Adrenal gland (tissue), 12 donors: Measurements from ENCODE around the gene XPO4. TPM values are rescaled to one million over a fixed set of nuclear protein-coding genes. Genes with fewer than 3 reads are reported as not detected.

ENCODE experiments used
- DNase-seq, 7 donors: peaks; one replicate each; pipeline ENCODE4 v3.0.0-alpha.2; 2019 to 2020
- H3K27ac ChIP-seq, 5 donors: fragments of 200-600 bp; sonication (generic) in 4 of 5; 1 replicate in 3 of 5; 2 replicates in 2 of 5; pipeline versions ENCODE4 v1.5.1 to v1.8.0; 2016 to 2020; ENCODE audit warnings: mild to moderate bottlenecking in 1 of 5
- H3K27me3 ChIP-seq: fragments of 200-600 bp; 2 replicates; pipeline ENCODE4 v1.8.0; 2021
- H3K36me3 ChIP-seq, 2 donors: fragments of 200-600 bp; replicated peaks in 1 of 2; 1 replicate in 1 of 2; 2 replicates in 1 of 2; pipeline versions ENCODE4 v1.5.1 to v1.8.0; 2018 to 2022
- H3K4me1 ChIP-seq, 2 donors: fragments of 200-600 bp; replicated peaks in 1 of 2; 1 replicate in 1 of 2; 2 replicates in 1 of 2; pipeline versions ENCODE4 v1.5.1 to v1.8.0; 2018 to 2021
- H3K4me3 ChIP-seq, 4 donors: fragments of 200-600 bp; sonication (generic) in 3 of 4; one replicate each; pipeline ENCODE4 v1.5.1; 2016 to 2018
- H3K9me3 ChIP-seq, 3 donors: fragments of 200-600 bp; sonication (generic) in 1 of 3; replicated peaks in 1 of 3; 1 replicate in 2 of 3; 2 replicates in 1 of 3; pipeline versions ENCODE4 v1.5.1 to v1.8.0; 2016 to 2021
- POLR2A ChIP-seq, 2 donors: fragments of 450-650 bp; IDR thresholded peaks; one replicate each; pipeline ENCODE4 v1.6.1; 2017; ENCODE audit warnings: antibody characterized with exemption in 2 of 2, mild to moderate bottlenecking in 2 of 2, moderate library complexity in 1 of 2
- WGBS, 4 donors: extraction: QIAGEN DNeasy Blood & Tissue Kit in 2 of 4; methylation state at CpG; one replicate each; pipeline versions ENCODE4 v1.1.5 to v1.1.7; 2013 to 2017; 5-methylcytosine and 5-hydroxymethylcytosine counted together
- intact Hi-C, 2 donors: fragments of 100-400 bp; cut with DNase I; formaldehyde crosslinking; loops; one replicate each; pipeline versions ENCODE4 v1.14.1 to v1.15.0; 2022 to 2023
- polyA plus RNA-seq, 3 donors: library from polyadenylated mRNA; stranded (reverse); fragments of 200-250 nt in 2 of 3; fragments of 350-450 nt in 1 of 3; fragmentation: Illumina TruSeq in 1 of 3; extraction: RNeasy Lipid Tissue Mini Kit (QIAGEN cat#74804) in 1 of 3; gene quantifications; one replicate each; pipeline ENCODE4 v1.2.3, GENCODE V29; 2013 to 2014
- total RNA-seq, 9 donors: library from RNA; depleted of rRNA in 4 of 9; stranded (reverse); fragments of >200 nt in 4 of 9; fragments of 120-200 nt in 1 of 9; fragmentation: NEBNext Ultra II Directional in 1 of 9; extraction: Animal tissue kit (Norgen Biotek cat#: 25700) in 1 of 9; gene quantifications; one replicate each; pipeline versions ENCODE4 v1.1.0 to v1.2.4, GENCODE V29; 2013 to 2023
- TF ChIP-seq, protein P1 (sequence below), 6 experiments: fragments of 450-650 bp in 4 of 6; fragments of 200-600 bp in 2 of 6; sonication (generic) in 1 of 6; IDR thresholded peaks; 1 replicate in 5 of 6; 2 replicates in 1 of 6; pipeline versions ENCODE4 v1.5.1 to v1.8.0; 2016 to 2021; ENCODE audit warnings: antibody characterized with exemption in 6 of 6, mild to moderate bottlenecking in 2 of 6, moderate library complexity in 1 of 6
- donor health status: healthy with polysubstance abuse.
- donor health status: Bipolar disorder and iron deficiency.
- donor health status: DM: yes; HTN: yes; CAD: no.
- donor health status: DM: no; HTN: no; CAD: no.
- donor health status: DM: no; HTN: no; CAD: no.
- donor health status: DM: yes; HTN: yes; CAD: no.

Gene XPO4
- total and polyA plus RNA-seq, 12 donors = 1.9 to 20.3 (median 11.5) TPM

GRCh38 chr13:20843166-20843565 is 59.4 kb downstream of the XPO4 start:
- TF ChIP-seq, protein P1, sequence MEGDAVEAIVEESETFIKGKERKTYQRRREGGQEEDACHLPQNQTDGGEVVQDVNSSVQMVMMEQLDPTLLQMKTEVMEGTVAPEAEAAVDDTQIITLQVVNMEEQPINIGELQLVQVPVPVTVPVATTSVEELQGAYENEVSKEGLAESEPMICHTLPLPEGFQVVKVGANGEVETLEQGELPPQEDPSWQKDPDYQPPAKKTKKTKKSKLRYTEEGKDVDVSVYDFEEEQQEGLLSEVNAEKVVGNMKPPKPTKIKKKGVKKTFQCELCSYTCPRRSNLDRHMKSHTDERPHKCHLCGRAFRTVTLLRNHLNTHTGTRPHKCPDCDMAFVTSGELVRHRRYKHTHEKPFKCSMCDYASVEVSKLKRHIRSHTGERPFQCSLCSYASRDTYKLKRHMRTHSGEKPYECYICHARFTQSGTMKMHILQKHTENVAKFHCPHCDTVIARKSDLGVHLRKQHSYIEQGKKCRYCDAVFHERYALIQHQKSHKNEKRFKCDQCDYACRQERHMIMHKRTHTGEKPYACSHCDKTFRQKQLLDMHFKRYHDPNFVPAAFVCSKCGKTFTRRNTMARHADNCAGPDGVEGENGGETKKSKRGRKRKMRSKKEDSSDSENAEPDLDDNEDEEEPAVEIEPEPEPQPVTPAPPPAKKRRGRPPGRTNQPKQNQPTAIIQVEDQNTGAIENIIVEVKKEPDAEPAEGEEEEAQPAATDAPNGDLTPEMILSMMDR (IDR thresholded peaks at IDR 0.05) = no peak
- DNase-seq = no peak
- no peak overlapping the region for H3K27ac ChIP-seq
- 64 to 74% (median 70%) methylated on average over 6 of the region's 6 CpGs for WGBS, 4 donors
- H3K4me3 ChIP-seq = no peak overlapping the region
- H3K9me3 ChIP-seq = no peaks in the 10 kb centered on the region
- H3K36me3 ChIP-seq = no peaks in the 10 kb centered on the region
- H3K27me3 ChIP-seq = no peaks in the 10 kb centered on the region
- intact Hi-C loops = no loop called here
- H3K4me1 ChIP-seq = peaks cover 0 to under 1% of the 10 kb centered on the region in 2 donors

DNA sequence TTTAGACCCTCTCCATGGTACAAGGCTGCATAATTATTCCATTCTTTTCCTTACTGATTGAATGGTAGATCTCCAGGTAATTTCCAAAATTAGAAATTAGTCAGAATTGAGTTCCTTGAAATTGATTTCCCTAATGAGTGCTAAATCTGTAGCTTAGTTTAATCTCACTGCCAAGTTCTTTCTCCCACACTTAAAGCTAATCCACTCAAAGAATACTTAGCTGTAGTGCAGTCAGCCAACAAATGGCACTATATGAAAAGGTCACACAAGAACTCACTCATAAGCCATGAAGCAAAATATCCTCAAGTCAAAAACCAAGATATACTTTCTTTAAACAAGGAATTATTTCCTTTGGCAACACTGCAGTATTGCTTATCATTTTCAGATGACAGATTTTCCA is 62.0 kb downstream of the XPO4 start:
- no peak for DNase-seq
- Histone ChIP-seq H3K36me3 (peaks cover 0 to 8% of the 10 kb centered on the region in 2 donors), H3K4me1 (no peaks in the 10 kb centered on the region), H3K4me3 (no peak overlapping the region), H3K27me3 (no peaks in the 10 kb centered on the region), H3K27ac (no peak overlapping the region), H3K9me3 (no peaks in the 10 kb centered on the region)
- intact Hi-C loops = no loop called here
- no peak for TF ChIP-seq POLR2A (IDR thresholded peaks at IDR 0.05)
- TF ChIP-seq, protein P1 (IDR thresholded peaks at IDR 0.05) = no peak

DNA sequence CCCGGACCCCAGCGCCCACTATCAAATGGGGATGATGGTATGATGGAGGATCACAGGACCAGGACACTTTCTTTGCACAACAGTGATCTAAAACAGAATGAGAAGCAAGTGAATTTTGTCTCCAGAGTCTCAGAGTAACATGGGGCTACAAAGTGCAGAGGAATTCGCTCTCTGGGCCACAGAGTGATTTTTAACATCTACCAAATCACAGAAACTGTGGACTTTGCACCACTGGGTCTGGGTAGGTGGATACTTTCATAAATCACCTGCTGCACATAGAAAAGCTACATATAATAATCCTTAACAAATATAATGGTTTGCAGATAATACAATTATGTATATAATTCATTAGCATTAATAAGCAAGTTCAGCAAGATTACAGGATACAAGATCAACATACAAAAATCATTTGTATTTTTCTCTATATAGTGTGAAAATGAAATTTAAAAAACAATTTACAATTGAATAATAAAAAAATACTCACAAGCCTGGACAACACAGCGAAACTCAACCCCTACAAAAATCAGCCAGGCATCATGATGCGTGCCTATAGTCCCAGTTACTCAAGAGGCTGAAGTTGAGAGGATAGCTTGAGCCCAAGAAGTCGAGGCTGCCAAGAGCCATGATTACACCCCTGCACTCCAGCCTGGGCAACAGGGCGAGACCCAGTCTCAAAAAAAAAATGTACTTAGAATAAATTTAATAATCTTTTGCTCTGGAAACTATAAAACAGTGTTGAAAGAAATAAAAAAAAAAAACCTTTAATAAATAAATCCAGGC is 68.5 kb downstream of the XPO4 start:
- Histone ChIP-seq H3K4me1 (no peaks in the 10 kb centered on the region), H3K27ac (no peak overlapping the region)
- WGBS, 4 donors = 88 to 97% (median 93%) methylated on average over 7 of the region's 7 CpGs

GRCh38 chr13:20832861-20833260 is 69.7 kb downstream of the XPO4 start:
- no peak for DNase-seq
- Histone ChIP-seq H3K36me3 (peaks cover 0 to 8% of the 10 kb centered on the region in 2 donors), H3K4me3 (no peak overlapping the region), H3K27me3 (no peaks in the 10 kb centered on the region), H3K9me3 (no peaks in the 10 kb centered on the region), H3K4me1 (no peaks in the 10 kb centered on the region), H3K27ac (no peak overlapping the region)
- no peak for TF ChIP-seq POLR2A (IDR thresholded peaks at IDR 0.05)
- TF ChIP-seq, protein P1 (IDR thresholded peaks at IDR 0.05) = no peak
- intact Hi-C loops = no loop called here
- 87 to 96% (median 94%) methylated on average over 3 of the region's 3 CpGs for WGBS, 4 donors

More for the DNA sequence above, 68.5 kb downstream of the XPO4 start:
- no peak for TF ChIP-seq POLR2A (IDR thresholded peaks at IDR 0.05)
- TF ChIP-seq, protein P1 (IDR thresholded peaks at IDR 0.05) = no peak
- peaks cover 0 to 8% of the 10 kb centered on the region in 2 donors for H3K36me3 ChIP-seq
- no peaks in the 10 kb centered on the region for H3K27me3 ChIP-seq
- no peaks in the 10 kb centered on the region for H3K9me3 ChIP-seq
- intact Hi-C loops = no loop called here
- no peak for DNase-seq
- no peak overlapping the region for H3K4me3 ChIP-seq
